ENCODE results near the gene PRELP.

The PRELP gene

GRCh38 chr1:203491664-203492063 is 16.1 kb downstream of the PRELP start:
- no peak for TF ChIP-seq REST (IDR thresholded peaks at IDR 0.05; ENCODE audit: insufficient read depth in 1 of 2, low read depth in 2 of 2, low read length in 2 of 2)
- TF ChIP-seq POLR2AphosphoS5 (IDR thresholded peaks at IDR 0.05; ENCODE audit: low read depth, low read length), result no peak
- no peak for TF ChIP-seq TAF1 (IDR thresholded peaks at IDR 0.05; ENCODE audit: borderline replicate concordance, insufficient read depth, low read length)
- TF ChIP-seq FOXP2 (optimal IDR thresholded peaks at IDR 0.05; ENCODE audit: borderline replicate concordance, extremely low read depth, extremely low read length, insufficient read depth), result no peak
- TF ChIP-seq SIN3A (IDR thresholded peaks at IDR 0.05; ENCODE audit: borderline replicate concordance, insufficient read depth, low read length), result no peak

GRCh38 chr1:203492082-203492747 is 16.6 kb downstream of the PRELP start:
- TF ChIP-seq SIN3A (IDR thresholded peaks at IDR 0.05; ENCODE audit: borderline replicate concordance, insufficient read depth, low read length), result no peak
- no peak for TF ChIP-seq TAF1 (IDR thresholded peaks at IDR 0.05; ENCODE audit: borderline replicate concordance, insufficient read depth, low read length)
- TF ChIP-seq FOXP2 (optimal IDR thresholded peaks at IDR 0.05; ENCODE audit: borderline replicate concordance, extremely low read depth, extremely low read length, insufficient read depth), result no peak
- TF ChIP-seq POLR2AphosphoS5 (IDR thresholded peaks at IDR 0.05; ENCODE audit: low read depth, low read length), result no peak
- no peak for TF ChIP-seq REST (IDR thresholded peaks at IDR 0.05; ENCODE audit: insufficient read depth in 1 of 2, low read depth in 2 of 2, low read length in 2 of 2)

GRCh38 chr1:203492748-203493130 is 17.1 kb downstream of the PRELP start:
- TF ChIP-seq FOXP2 (optimal IDR thresholded peaks at IDR 0.05; ENCODE audit: borderline replicate concordance, extremely low read depth, extremely low read length, insufficient read depth), result no peak

- TF ChIP-seq FOXP2 (optimal IDR thresholded peaks at IDR 0.05; ENCODE audit: borderline replicate concordance, extremely low read depth, extremely low read length, insufficient read depth) (no peak), REST (IDR thresholded peaks at IDR 0.05; ENCODE audit: insufficient read depth in 1 of 2, low read depth in 2 of 2, low read length in 2 of 2) (no peak), POLR2AphosphoS5 (IDR thresholded peaks at IDR 0.05; ENCODE audit: low read depth, low read length) (no peak), SIN3A (IDR thresholded peaks at IDR 0.05; ENCODE audit: borderline replicate concordance, insufficient read depth, low read length) (no peak), TAF1 (IDR thresholded peaks at IDR 0.05; ENCODE audit: borderline replicate concordance, insufficient read depth, low read length) (no peak)
Observed at GRCh38 chr1:203493901-203494300, 18.3 kb downstream of the PRELP start, which contains the start of gene OPTC. Gene OPTC (plus strand): TSS chr1:203494153. CDS start chr1:203496006, 1,853 bp downstream.

- TF ChIP-seq POLR2AphosphoS5 (IDR thresholded peaks at IDR 0.05; ENCODE audit: low read depth, low read length) (no peak), TAF1 (IDR thresholded peaks at IDR 0.05; ENCODE audit: borderline replicate concordance, insufficient read depth, low read length) (no peak), FOXP2 (optimal IDR thresholded peaks at IDR 0.05; ENCODE audit: borderline replicate concordance, extremely low read depth, extremely low read length, insufficient read depth) (no peak), REST (IDR thresholded peaks at IDR 0.05; ENCODE audit: insufficient read depth in 1 of 2, low read depth in 2 of 2, low read length in 2 of 2) (peak in 1 of 2 experiments; percentile 75; a peak in 2 of 4 replicates), SIN3A (IDR thresholded peaks at IDR 0.05; ENCODE audit: borderline replicate concordance, insufficient read depth, low read length) (no peak)
Observed at GRCh38 chr1:203495845-203496244, 20.2 kb downstream of the PRELP start.
